ENCODE data around the gene WNT1. TPM values are rescaled to one million over a fixed set of nuclear protein-coding genes. Genes with fewer than 3 reads are reported as not detected.

Gene WNT1
- total and polyA plus RNA-seq, 10 of the 15 experiments (the other 5 are each of a cell fraction or from before 2014, with no cell fraction given) = not detected

GRCh38 chr12:48977290-48978281, 536 bp upstream of the WNT1 start (continued):
- TF ChIP-seq E2F8 (IDR thresholded peaks at IDR 0.05; ENCODE audit: low read depth, partially characterized antibody) = no peak
- TF ChIP-seq PRDM15 (CRISPR knock-in tag; IDR thresholded peaks at IDR 0.05) = no peak
- TF ChIP-seq SMC3 (IDR thresholded peaks at IDR 0.05; ENCODE audit: borderline replicate concordance, low read length) = peak; percentile 48; the same call in 1 of the 2 replicates
- peak; percentile 22; the same call in 1 of the 2 replicates for TF ChIP-seq BACH1 (IDR thresholded peaks at IDR 0.05; ENCODE audit: borderline replicate concordance)
- no peak for TF ChIP-seq ZNF217 (IDR thresholded peaks at IDR 0.05)
- TF ChIP-seq NFYB (IDR thresholded peaks at IDR 0.05; ENCODE audit: insufficient read depth, low read depth, low read length) = no peak
- no peak for TF ChIP-seq NFXL1 (IDR thresholded peaks at IDR 0.05; ENCODE audit: borderline replicate concordance)
- no peak for TF ChIP-seq STAT1 (conservative IDR thresholded peaks at IDR 0.05)
- TF ChIP-seq EP300 (IDR thresholded peaks at IDR 0.05; ENCODE audit: borderline replicate concordance in 1 of 2, control insufficient read depth in 1 of 2, low read depth in 2 of 2, low read length in 2 of 2) = no peak; a peak in 1 of 4 replicates
- TF ChIP-seq KDM1A (IDR thresholded peaks at IDR 0.05; ENCODE audit: borderline replicate concordance) = no peak
- no peak for TF ChIP-seq IRF3 (IDR thresholded peaks at IDR 0.05)
- no peak for TF ChIP-seq RAD51 (IDR thresholded peaks at IDR 0.05)
- peak; percentile 68; the same call in 1 of the 2 replicates for TF ChIP-seq NFIC (IDR thresholded peaks at IDR 0.05; ENCODE audit: low read depth, low read length)
- TF ChIP-seq MYB (IDR thresholded peaks at IDR 0.05; ENCODE audit: borderline replicate concordance, low read depth, low read length) = no peak
- no peak for TF ChIP-seq POU2F2 (IDR thresholded peaks at IDR 0.05; ENCODE audit: borderline replicate concordance, low read depth, low read length)
- TF ChIP-seq MEF2B (IDR thresholded peaks at IDR 0.05; ENCODE audit: partially characterized antibody, poor library complexity, severe bottlenecking) = peak; percentile 51
- no peak for TF ChIP-seq TCF3 (IDR thresholded peaks at IDR 0.05; ENCODE audit: borderline replicate concordance, insufficient read depth, low read depth, low read length)
- TF ChIP-seq RELB (IDR thresholded peaks at IDR 0.05; ENCODE audit: low read depth) = peak; percentile 78
- peak; percentile 21; the same call in 1 of the 2 replicates for TF ChIP-seq YY1 (IDR thresholded peaks at IDR 0.05; ENCODE audit: low read depth, low read length)

All from GM12878 (cell line).